Hypothalamus (tissue), 51 donors: ENCODE measurements around the gene ATF5.

ENCODE experiments used
- DNase-seq, 51 donors: peaks; one replicate each; lab custom pipeline; 2025; lab: John Stamatoyannopoulos, UW

The ATF5 gene

GRCh38 chr19:49929121-49929610 lies at the start of gene ATF5, which contains the start of gene NUP62:
TSS of gene ATF5 (plus strand) at chr19:49929205. CDS start at chr19:49930851, 1,646 bp downstream.
TSS of gene NUP62 (minus strand) at chr19:49929504. CDS start at chr19:49909807, 19,697 bp downstream.
- DNase-seq: peak in 49 of 51 donors; percentile 47 to 97 (median 85)

GRCh38 chr19:49879243-49879963 lies 49.6 kb upstream of the ATF5 start:
- DNase-seq: no peak

- no peak for DNase-seq
These were observed 48.7 kb upstream of the ATF5 start for GRCh38 chr19:49880162-49880869.

- DNase-seq: no peak
These were observed 47.8 kb upstream of the ATF5 start for GRCh38 chr19:49881186-49881585.

- no peak for DNase-seq
These were observed 47.2 kb upstream of the ATF5 start for GRCh38 chr19:49881672-49882394.

GRCh38 chr19:49882643-49883042 lies 46.4 kb upstream of the ATF5 start:
- DNase-seq: no peak

GRCh38 chr19:49883094-49883493 lies 45.9 kb upstream of the ATF5 start:
- DNase-seq: no peak

- no peak for DNase-seq
These were observed 44.9 kb upstream of the ATF5 start for GRCh38 chr19:49884109-49884508.

GRCh38 chr19:49884760-49885159 lies 44.2 kb upstream of the ATF5 start:
- no peak for DNase-seq

- DNase-seq: no peak
These were observed 41.9 kb upstream of the ATF5 start for GRCh38 chr19:49887037-49887664.

GRCh38 chr19:49887665-49888509 lies 41.1 kb upstream of the ATF5 start:
- DNase-seq: no peak

GRCh38 chr19:49888510-49888824 lies 40.5 kb upstream of the ATF5 start:
- no peak for DNase-seq

GRCh38 chr19:49889038-49889686 lies 39.8 kb upstream of the ATF5 start:
- no peak for DNase-seq

GRCh38 chr19:49889687-49890348 lies 39.2 kb upstream of the ATF5 start:
- peak in 39 of 51 donors; percentile 6 to 76 (median 28) for DNase-seq

- DNase-seq: peak in 2 of 51 donors; percentile 5 to 32
These were observed 38.4 kb upstream of the ATF5 start for GRCh38 chr19:49890349-49891311.

- DNase-seq: no peak
These were observed 37.6 kb upstream of the ATF5 start for GRCh38 chr19:49891393-49891792.

GRCh38 chr19:49892716-49893115 lies 36.3 kb upstream of the ATF5 start:
- no peak for DNase-seq
